ENCODE results near the gene PPP1R10. TPM values are rescaled to one million over a fixed set of nuclear protein-coding genes. Genes with fewer than 3 reads are reported as not detected.
A peak's percentile ranks its signal among the peaks of the same experiment; 100 is the strongest.
"Not testable (repeated sequence)": the region's sequence is repeated elsewhere in the genome, so short reads cannot be mapped to it uniquely, and the experiment has no call there.

Gene PPP1R10
- total RNA-seq: 18.2 TPM
- 25.6 TPM for polyA plus RNA-seq

DNA sequence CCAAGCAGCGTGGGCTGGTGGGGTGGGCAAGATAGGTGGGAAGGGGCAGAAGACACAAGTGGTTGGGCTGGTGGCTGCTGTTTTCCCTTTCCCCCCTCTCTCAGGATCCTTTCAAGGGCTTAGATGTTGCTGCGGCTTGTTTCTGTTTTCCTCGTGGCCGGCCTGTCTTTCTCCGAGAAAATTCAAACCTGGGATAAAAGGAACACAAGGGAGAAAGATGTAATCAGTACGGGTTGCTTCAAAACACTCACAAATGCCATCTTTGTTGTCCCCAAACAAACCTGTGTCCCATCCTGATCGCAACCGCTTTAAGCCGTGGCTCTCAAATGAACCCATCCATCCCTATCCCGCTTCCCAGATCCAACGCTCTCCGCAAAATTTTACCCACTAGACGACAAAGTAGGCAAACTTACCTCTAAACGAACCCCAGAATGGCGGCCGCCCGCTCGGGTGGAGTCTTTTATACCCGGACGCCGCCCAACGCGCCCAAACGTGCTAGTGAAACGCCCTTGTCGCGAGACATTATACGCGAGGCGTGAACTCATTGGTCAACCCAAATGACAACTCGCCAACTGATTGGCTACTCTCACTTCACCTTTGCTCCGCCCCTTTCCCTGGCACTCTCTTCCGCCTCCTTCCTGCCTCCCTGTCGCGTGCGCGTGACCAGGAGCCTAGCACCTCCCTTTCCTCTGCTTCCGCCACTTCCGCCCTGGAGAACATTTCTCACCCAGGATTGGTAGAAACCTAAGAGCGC lies at the start of gene PPP1R10:
PPP1R10 (minus strand) TSS at position 433 of the 754 bp plus-strand sequence. CDS start 7,299 bp downstream, outside the sequence.
- Histone ChIP-seq H3K36me3 (ENCODE audit: insufficient read depth) (peaks cover 2% of the 10 kb centered on the region), H3K4me1 (ENCODE audit: insufficient read depth) (no peaks in the 10 kb centered on the region), H3K4me3 (ENCODE audit: low read depth, low read length) (peak within 1 kb of the TSS; percentile 89), H3K27ac (ENCODE audit: low read depth) (peak within 1 kb of the TSS; percentile 100)
- under 1% methylated on average over 40 of the region's 40 CpGs for WGBS
- peak; percentile 100 for DNase-seq (ENCODE audit: extremely low spot score)

DNA sequence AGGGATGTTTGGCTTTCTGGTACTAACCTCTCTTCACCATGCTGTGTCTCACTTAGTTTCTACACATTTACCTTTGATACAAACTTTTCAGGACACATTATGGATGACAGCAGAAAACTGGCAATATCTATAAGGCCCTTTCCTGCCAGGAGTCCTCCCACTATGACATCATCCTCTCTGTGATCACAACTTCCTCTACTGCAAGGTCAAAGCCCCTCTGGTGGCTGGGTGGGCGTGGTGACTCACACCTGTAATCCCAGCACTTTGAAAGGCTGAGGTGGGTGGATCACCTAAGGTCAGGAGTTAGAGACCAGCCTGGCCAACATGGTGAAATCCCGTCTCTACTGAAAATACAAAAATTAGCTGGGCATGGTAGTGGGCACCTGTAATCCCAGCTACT lies 49.3 kb upstream of the PPP1R10 start:
- not testable (repeated sequence) for H3K27ac ChIP-seq (ENCODE audit: low read depth)

DNA sequence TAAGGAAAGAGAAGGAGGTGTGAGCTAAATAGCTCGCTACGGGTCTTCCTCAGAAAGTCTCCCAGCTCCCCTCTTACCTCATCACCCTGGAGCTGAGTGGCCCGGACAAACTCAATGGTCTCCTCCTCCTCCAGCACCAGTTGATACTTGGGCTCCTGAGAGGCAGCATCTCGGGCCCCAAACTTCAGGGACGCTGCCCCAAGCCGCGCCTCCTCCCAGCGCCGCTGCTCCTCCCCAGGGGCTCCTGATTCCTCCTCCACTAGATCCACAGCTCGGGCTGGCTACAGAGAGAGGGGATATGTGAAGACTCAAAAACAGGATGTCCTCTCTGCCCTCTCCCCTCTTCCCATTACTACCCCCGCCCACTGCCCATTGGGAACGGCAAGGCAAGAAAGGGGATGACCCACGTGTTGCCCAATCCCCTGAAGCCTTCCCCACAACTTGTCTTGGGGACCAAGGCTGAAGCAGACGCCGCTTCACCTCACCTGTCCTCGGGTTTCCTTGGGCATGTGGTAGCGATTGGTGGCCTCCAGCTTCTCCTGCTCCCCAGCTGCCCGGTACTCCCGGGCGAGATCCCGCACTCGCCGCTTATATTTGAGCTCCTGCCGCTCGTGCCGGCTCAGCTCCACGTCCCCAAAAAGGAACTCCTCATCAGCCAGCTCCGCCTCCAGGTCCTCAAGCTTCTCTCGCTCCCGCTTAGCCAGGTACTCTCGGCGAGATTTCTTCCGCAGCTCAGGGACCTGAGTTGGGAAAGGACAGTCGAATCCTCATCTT lies 48.1 kb upstream of the PPP1R10 start:
- 91% methylated on average over 34 of the region's 34 CpGs for WGBS
- no peak overlapping the region for H3K4me3 ChIP-seq (ENCODE audit: low read depth, low read length)
- H3K36me3 ChIP-seq (ENCODE audit: insufficient read depth): peaks cover 9% of the 10 kb centered on the region
- DNase-seq (ENCODE audit: extremely low spot score): no peak
- H3K4me1 ChIP-seq (ENCODE audit: insufficient read depth): no peaks in the 10 kb centered on the region
- no peak overlapping the region for H3K27ac ChIP-seq (ENCODE audit: low read depth)

More for the DNA sequence above, 49.3 kb upstream of the PPP1R10 start:
- DNase-seq (ENCODE audit: extremely low spot score); H3K4me1 ChIP-seq (ENCODE audit: insufficient read depth); H3K36me3 ChIP-seq (ENCODE audit: insufficient read depth); H3K4me3 ChIP-seq (ENCODE audit: low read depth, low read length): not testable (repeated sequence)
- 90% methylated on average over 2 of the region's 2 CpGs for WGBS

DNA sequence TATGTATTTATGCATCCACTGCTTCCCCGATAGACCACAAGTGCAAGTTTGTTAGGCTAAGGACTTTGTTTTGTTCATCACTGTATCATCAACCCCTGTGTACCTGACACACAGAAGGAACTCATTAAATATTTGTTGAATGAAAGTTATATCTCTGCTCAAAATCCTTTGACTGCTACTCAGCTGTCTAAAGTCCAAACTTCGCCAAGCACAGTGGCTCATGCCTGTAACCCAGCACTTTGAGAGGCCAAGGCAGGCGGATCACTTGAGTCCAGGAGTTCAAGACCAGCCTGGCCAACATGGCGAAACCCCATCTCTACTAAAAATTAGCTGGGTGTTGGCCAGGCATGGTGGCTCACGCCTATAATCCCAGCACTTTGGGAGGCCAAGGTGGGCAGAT lies 40.9 kb upstream of the PPP1R10 start:
- DNase-seq (ENCODE audit: extremely low spot score); H3K4me1 ChIP-seq (ENCODE audit: insufficient read depth); H3K4me3 ChIP-seq (ENCODE audit: low read depth, low read length); H3K27ac ChIP-seq (ENCODE audit: low read depth); H3K36me3 ChIP-seq (ENCODE audit: insufficient read depth): not testable (repeated sequence)
- WGBS: 89% methylated on average over 5 of the region's 5 CpGs

DNA sequence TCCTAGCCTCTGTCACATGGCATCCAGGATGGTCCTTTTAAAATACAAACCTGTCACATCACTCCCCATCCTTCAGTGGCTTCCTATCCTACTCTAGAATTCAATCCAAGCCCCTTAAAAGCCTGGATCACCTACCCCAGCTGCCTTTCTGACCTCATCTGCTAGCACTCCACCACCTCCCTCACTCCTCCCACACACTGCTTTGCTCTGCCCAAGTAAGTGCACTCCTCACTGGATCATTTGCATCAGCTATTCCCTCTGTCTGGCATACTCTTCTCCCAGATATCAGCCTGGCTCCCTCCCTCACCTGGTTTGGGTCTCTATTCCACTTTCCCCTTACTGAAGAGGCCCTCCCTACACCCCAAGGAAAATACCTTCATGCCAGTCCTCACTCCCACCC lies 40.4 kb upstream of the PPP1R10 start:
- Histone ChIP-seq H3K27ac (ENCODE audit: low read depth) (no peak overlapping the region), H3K4me1 (ENCODE audit: insufficient read depth) (no peaks in the 10 kb centered on the region), H3K4me3 (ENCODE audit: low read depth, low read length) (no peak overlapping the region), H3K36me3 (ENCODE audit: insufficient read depth) (peaks cover 3% of the 10 kb centered on the region)
- no peak for DNase-seq (ENCODE audit: extremely low spot score)

DNA sequence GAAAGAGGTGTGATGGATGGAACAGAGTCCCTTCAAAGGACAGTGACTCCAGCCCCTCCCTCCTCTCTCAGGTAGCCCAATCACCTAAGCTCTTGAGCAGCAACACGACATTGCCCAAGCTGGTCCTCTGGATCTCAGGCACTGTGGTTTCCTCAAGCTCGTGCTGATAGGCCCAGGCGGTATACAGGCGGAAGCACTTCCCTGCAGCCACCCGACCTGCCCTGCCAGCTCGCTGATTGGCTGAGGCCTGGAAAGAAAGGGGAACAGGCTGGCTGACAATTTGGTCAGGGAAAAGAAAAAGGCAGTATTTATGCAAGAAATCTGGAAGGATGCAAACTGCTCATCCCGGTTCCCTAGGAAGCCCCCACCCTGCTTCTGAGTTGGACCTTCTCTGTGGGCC lies 39.5 kb upstream of the PPP1R10 start:
- Histone ChIP-seq H3K27ac (ENCODE audit: low read depth) (no peak overlapping the region), H3K4me1 (ENCODE audit: insufficient read depth) (no peaks in the 10 kb centered on the region), H3K36me3 (ENCODE audit: insufficient read depth) (peaks cover 3% of the 10 kb centered on the region), H3K4me3 (ENCODE audit: low read depth, low read length) (no peak overlapping the region)
- DNase-seq (ENCODE audit: extremely low spot score): no peak
- 75% methylated on average over 7 of the region's 7 CpGs for WGBS

DNA sequence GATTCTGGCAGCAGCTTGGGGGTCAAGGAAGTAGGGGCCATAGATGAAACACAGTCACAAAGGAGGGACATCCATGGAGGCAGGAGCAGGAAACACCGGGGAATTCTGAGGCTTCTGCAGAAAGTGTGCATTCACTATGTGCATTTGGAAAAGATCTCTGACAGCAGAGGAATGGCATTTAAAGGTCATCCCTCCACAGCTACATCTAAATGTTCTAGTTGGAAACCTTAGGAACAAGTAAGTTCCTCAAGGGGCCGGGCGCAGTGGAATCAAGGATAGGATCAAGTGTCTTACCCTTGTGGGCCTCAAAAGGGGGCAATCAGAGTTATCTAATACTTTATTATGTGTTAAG lies 38.7 kb upstream of the PPP1R10 start:
- no peak overlapping the region for H3K27ac ChIP-seq (ENCODE audit: low read depth)

DNA sequence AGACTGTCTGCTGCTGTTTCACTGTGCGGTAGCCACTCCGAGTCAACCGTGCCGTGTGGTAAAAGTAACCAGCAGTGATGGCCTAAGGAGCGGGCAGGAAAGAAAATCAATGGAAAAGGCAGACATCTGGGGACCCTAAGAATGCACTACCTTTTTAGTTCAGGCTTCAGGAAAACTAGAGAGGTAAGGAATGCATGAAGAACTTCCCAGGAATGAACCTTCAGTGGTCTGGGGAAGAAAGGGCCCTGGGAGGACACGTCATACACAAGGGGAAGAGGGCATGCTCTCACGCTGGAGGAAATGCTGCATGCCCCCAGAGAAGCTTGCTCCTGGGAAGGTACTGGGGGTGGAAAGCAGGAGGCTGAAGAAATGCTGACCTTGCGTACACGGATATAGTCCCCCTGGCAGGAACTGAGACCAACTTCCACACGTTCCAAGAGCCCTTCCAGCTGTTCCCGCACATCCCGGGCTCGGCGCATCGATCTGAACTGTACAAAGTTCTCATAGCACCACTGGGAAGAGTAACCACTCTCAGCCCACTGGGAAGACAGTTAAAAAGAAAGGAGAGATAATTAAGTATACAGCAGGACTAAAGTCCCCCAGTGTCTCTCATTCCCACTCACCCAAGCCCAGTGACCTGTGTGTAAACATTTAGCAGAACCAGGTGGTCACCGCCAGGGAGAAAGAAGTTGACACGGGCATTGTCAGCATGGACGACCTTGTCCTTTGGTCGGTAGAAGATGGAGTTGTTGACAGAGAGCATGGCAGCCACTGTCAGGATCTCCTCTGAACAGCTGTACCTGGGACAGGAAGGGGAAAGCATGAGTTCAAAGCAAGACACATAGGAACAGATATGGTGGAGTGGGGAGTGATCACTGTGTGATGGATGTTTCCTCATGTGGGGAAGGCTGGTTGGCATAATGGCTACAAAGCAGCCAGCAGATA lies 38.0 kb upstream of the PPP1R10 start:
- Histone ChIP-seq H3K36me3 (ENCODE audit: insufficient read depth) (peaks cover 3% of the 10 kb centered on the region), H3K4me3 (ENCODE audit: low read depth, low read length) (no peak overlapping the region), H3K4me1 (ENCODE audit: insufficient read depth) (no peaks in the 10 kb centered on the region), H3K27ac (ENCODE audit: low read depth) (no peak overlapping the region)
- WGBS: 90% methylated on average over 19 of the region's 19 CpGs
- no peak for DNase-seq (ENCODE audit: extremely low spot score)

More for the DNA sequence above, 38.7 kb upstream of the PPP1R10 start:
- Histone ChIP-seq H3K4me3 (ENCODE audit: low read depth, low read length) (no peak overlapping the region), H3K36me3 (ENCODE audit: insufficient read depth) (peaks cover 3% of the 10 kb centered on the region), H3K4me1 (ENCODE audit: insufficient read depth) (no peaks in the 10 kb centered on the region)
- DNase-seq (ENCODE audit: extremely low spot score): no peak
- 94% methylated on average over 3 of the region's 3 CpGs for WGBS

DNA sequence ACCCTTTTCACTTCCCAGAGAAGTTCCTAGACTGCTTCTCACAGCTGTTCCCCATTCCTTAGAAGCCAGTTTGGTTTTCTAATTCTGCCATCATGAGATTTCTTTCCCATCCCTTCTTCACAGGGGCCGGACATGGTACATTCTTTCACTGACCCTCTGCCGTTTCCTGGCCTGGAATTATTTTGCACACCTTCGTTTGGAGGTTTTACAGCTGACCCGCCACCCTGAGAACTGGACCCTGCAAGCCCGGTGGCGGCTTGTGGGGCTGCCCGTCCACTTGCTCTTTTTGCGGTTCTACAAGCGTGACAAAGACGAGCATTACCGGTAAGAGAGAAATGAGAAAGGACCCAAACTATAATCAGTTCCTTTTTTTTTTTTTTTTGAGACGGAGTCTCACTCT lies 34.1 kb upstream of the PPP1R10 start:
- H3K27ac ChIP-seq (ENCODE audit: low read depth): no peak overlapping the region
- 87% methylated on average over 12 of the region's 12 CpGs for WGBS
- H3K36me3 ChIP-seq (ENCODE audit: insufficient read depth): peaks cover 3% of the 10 kb centered on the region
- no peak for DNase-seq (ENCODE audit: extremely low spot score)
- H3K4me1 ChIP-seq (ENCODE audit: insufficient read depth): no peaks in the 10 kb centered on the region
- H3K4me3 ChIP-seq (ENCODE audit: low read depth, low read length): no peak overlapping the region

DNA sequence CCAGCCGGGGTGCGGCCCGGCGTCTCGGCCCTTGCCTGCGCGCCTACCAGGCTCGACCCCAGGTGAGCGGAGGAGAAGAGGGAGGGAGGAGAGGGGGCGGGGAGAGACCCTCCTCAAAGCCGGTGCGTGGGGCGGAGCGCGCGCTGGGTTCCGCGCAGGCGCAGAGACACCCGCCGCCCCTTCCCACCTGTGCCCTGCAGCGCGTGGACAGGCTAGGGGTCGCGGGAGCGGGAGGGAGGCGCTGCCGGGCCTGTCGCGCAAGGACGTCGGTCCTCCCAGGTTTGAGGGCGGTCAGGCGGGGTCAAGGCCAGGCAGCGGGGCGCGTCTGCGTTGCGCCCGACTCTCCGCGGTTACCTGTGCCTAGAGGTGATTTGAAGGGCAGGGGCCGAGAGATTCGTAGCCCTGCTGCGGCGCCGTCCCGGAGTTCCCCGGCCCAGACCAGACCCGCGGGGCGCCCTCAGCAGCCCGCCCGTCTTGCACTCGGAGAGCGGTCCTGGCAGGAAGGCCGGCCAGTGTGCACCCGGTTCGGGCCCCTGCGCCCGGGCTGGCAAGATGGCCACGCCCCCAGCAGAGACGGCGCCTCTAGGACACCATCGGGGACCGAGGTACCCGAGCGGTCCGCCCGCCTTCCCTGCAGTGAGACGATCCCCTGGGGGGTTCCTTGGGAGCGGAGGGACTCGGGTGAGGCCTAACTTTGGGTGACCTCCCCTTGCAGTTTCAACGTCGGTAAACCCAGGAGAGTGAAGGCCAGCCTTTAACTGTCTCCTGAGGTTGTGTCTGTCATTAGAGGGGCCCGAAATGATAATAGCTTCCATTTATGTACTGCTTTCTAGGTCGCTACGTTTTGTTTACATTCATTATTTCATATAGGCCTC lies 30.4 kb upstream of the PPP1R10 start:
- Histone ChIP-seq H3K4me3 (ENCODE audit: low read depth, low read length) (peak overlapping the region; percentile 98), H3K4me1 (ENCODE audit: insufficient read depth) (no peaks in the 10 kb centered on the region), H3K36me3 (ENCODE audit: insufficient read depth) (peaks cover under 1% of the 10 kb centered on the region), H3K27ac (ENCODE audit: low read depth) (peak overlapping the region; percentile 94)
- no peak for DNase-seq (ENCODE audit: extremely low spot score)
- WGBS: under 1% methylated on average over 78 of the region's 78 CpGs

DNA sequence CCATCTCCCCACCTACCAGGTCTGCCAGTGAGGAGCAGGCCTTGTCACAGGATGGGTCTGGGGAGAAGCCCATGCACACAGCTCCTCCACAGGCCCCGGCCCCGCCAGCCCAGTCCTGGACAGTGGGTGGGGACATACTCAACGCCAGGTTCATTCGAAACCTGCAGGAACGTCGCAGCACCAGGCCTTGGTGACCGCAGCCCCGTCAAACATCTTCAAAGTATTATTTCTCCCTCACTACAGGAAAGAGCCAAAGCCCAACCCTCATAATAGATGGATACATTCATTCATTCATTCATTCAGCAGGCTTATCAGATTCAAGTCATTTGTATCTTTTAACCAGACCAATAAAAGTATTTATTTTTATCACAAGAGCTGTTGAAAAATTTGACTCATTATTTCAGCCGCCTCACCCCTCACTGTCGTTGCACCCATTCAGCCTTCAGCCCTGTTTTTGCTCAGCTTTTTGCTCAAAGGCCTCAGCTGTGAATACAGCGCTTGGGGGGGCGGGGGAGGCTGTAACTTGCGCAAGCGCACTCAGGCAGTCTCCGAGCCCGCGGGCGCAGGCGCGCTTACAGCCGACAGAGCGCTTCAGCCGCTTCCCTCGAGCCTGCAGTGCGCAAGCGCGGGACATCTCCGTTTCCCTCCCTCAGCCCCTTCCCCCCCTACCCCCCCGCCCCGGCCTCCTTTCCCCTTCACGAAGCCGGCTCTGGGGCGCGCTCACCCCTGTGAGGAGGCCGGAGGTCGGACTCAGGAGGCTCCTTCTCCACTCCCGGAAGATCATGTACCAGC lies 29.6 kb upstream of the PPP1R10 start, which contains the start of gene C6orf136:
C6orf136 (plus strand) TSS at position 684 of the 792 bp plus-strand sequence; CDS start at position 783, 99 bp downstream.
- peak; percentile 76 for DNase-seq (ENCODE audit: extremely low spot score)
- Histone ChIP-seq H3K4me1 (ENCODE audit: insufficient read depth) (no peaks in the 10 kb centered on the region), H3K4me3 (ENCODE audit: low read depth, low read length) (peak within 1 kb of the TSS; percentile 98), H3K36me3 (ENCODE audit: insufficient read depth) (no peaks in the 10 kb centered on the region), H3K27ac (ENCODE audit: low read depth) (peak within 1 kb of the TSS; percentile 94)
- WGBS: 11% methylated on average over 37 of the region's 37 CpGs

DNA sequence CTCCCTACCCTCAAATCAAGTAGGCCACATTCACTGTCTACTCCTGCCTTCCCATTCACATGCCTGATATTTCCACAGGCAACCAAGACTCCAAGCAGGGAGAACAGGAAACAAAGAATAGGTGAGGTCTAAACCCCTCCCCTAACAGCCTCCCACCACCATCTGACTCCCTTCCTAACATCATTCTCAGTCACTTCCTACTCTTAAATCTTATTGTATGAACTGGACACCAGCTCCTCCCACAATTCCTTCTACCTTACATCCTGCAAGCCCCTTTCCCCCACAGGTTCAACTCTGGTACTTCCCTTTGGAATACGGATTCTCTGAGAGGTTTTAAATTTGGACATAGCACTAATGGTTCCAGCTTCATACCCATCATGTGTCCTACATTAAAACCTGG lies 28.9 kb upstream of the PPP1R10 start:
- Histone ChIP-seq H3K4me1 (ENCODE audit: insufficient read depth) (no peaks in the 10 kb centered on the region), H3K36me3 (ENCODE audit: insufficient read depth) (no peaks in the 10 kb centered on the region), H3K4me3 (ENCODE audit: low read depth, low read length) (no peak overlapping the region), H3K27ac (ENCODE audit: low read depth) (no peak overlapping the region)
- no peak for DNase-seq (ENCODE audit: extremely low spot score)
- WGBS: 83% methylated on average over 1 of the region's 1 CpG

All from urinary bladder (tissue), 4 donors.